Upper lobe of left lung (tissue), 4 donors: ENCODE data around the gene SPTSSB.

Experiments used
- CTCF ChIP-seq, 6 experiments: fragments of 450-650 bp in 4 of 6; fragments of 200-600 bp in 2 of 6; sonication (generic) in 2 of 6; IDR thresholded peaks; one replicate each; pipeline ENCODE4 v1.5.1; 2016 to 2019; ENCODE audit warnings: antibody characterized with exemption in 6 of 6
- POLR2A ChIP-seq, 4 donors: fragments of 450-650 bp; IDR thresholded peaks; one replicate each; pipeline ENCODE4 v1.5.1; 2016 to 2017; ENCODE audit warnings: antibody characterized with exemption in 4 of 4, mild to moderate bottlenecking in 2 of 4

- no peak for TF ChIP-seq POLR2A (IDR thresholded peaks at IDR 0.05)
- TF ChIP-seq CTCF (IDR thresholded peaks at IDR 0.05): no peak
These were observed 29.3 kb upstream of the SPTSSB start for GRCh38 chr3:161400650-161401049.
